ENCODE data around the gene AP4B1.
"Not testable (repeated sequence)": the region's sequence is repeated elsewhere in the genome, so short reads cannot be mapped to it uniquely, and the experiment has no call there.

AP4B1 gene

GRCh38 chr1:113855630-113856400, 48.8 kb downstream of the AP4B1 start:
- no peak for DNase-seq

- no peak for DNase-seq
Measured at GRCh38 chr1:113854234-113854633, 50.4 kb downstream of the AP4B1 start.

DNA sequence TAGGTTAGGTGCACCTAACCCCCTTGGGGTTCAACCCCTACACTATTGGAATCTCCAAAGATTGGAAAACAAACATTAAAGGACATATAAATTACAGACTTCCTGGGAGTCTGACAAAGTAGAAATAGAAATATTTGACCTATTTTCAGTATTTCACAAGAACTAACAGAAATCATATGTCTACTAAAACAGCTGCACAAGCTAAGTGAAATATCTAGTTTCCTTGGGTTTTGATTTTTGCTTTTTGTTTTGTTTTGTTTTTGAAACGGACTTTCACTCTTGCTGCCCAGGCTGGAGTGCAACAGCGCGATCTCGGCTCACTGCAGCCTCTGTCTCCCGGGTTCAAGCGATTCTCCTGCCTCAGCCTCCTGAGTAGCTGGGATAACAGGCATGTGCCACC, 51.9 kb downstream of the AP4B1 start:
- not testable (repeated sequence) for DNase-seq

DNA sequence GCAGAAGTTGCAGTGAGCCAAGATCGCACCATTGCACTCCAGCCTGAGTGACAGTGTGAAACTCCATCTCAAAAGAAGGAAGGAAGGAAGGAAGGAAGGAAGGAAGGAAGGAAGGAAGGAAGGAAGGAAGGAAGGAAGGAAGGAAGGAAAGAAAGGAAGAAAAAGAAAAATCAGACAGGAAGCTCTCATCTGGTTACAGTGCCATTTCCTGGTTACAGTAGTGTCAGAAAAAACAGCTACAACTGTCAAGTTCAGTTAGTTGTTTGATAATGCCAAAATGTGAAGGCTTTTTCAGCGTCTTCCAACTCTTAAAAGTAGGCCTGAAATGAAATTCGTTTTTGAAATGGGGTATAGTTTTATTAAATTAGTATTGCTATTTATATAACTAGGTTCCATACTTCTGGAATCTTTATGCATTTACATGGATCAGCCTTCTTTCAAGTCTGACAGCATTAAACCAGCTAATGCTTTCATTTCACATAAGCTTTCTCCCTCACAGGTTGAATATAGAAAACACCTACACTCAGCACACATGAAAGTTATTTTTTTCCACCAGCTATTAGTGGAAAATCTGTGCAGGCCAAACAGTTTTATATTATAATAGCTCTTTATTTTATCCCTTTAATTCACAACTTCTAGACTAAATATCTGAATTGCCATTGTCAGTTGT, 54.3 kb downstream of the AP4B1 start:
- DNase-seq: no peak

- DNase-seq: no peak
Measured at GRCh38 chr1:113849072-113849471, 55.5 kb downstream of the AP4B1 start.

DNA sequence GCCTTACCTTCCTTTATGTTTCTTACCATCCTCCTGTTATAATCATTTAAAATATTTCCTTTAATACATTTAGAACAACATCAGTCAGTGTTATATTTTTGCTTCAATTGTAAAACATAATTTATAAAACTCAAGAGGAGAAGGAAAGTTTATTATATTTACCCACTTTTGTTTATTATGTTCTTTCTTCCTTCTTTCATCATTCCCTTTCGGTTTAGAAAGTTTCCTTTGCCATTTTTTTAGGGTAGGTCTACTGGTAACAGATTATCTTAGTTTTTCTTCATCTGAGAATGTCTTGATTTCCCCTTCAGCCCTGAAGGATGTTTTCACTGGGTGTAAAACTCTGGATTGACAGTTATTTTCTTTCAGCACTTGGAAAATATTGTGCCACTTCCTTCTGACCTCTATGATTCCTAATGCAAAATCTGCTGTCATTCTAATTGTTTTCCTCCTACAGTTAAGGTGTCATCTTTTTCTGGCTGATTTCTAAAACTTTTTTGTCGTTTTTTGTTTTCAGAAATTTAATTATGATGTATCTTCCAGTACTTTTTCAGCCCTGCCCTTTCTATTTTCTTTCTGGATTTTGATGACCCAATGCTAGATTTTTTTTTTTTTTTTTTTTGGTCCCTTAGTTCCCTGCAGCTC, 58.1 kb downstream of the AP4B1 start:
- DNase-seq: no peak

Measured in stimulated activated CD4-positive, alpha-beta T cell treated with anti-CD3 and anti-CD28 coated beads, Interleukin-4, amount 100 ng/mL, for 1 hour (primary cell).